A549 (cell line): Measurements from ENCODE around the gene RARG.

ENCODE experiments used
- CTCF ChIP-seq: fragments of >200 bp; sonication (Bioruptor Twin); formaldehyde crosslinking; IDR thresholded peaks from 3 replicates; pipeline ENCODE4 v1.5.1; 2016
- EP300 ChIP-seq, 2 experiments: fragments of >200 bp; sonication (Bioruptor Twin); formaldehyde crosslinking; IDR thresholded peaks; 2 replicates in 1 of 2; 3 replicates in 1 of 2; pipeline ENCODE4 v1.6.1; 2016 to 2017
- FOSL2 ChIP-seq, 2 experiments: fragments of 450-650 bp in 1 of 2; fragments of >200 bp in 1 of 2; sonication (Bioruptor Twin) in 1 of 2; formaldehyde crosslinking; IDR thresholded peaks; 2 replicates each; pipeline versions ENCODE4 v1.5.0 to v1.6.1; 2016 to 2020; ENCODE audit warnings: mild to moderate bottlenecking in 1 of 2, moderate library complexity in 1 of 2
- JUN ChIP-seq, 2 experiments: fragments of >200 bp; sonication (Bioruptor Twin); formaldehyde crosslinking; IDR thresholded peaks; 2 replicates in 1 of 2; 3 replicates in 1 of 2; pipeline ENCODE4 v1.6.1; 2016 to 2017
- KDM1A ChIP-seq: fragments of 200-600 bp; sonication (generic); IDR thresholded peaks from 2 replicates; pipeline ENCODE4 v1.6.1; 2016; ENCODE audit warnings: low read depth, mild to moderate bottlenecking
- POLR2A ChIP-seq: IDR thresholded peaks from 2 replicates; pipeline ENCODE4 v1.6.1; 2012; ENCODE audit warnings: mild to moderate bottlenecking, low read length
- USF2 ChIP-seq: fragments of 450-650 bp; IDR thresholded peaks from 2 replicates; pipeline ENCODE4 v1.6.1; 2014; ENCODE audit warnings: antibody characterized with exemption

- TF ChIP-seq USF2 (no peak), FOSL2 (IDR thresholded peaks at IDR 0.05) (no peak), FOSL2 (CRISPR knock-in tag; IDR thresholded peaks at IDR 0.05) (no peak), CTCF (no peak), KDM1A (no peak), POLR2A (no peak), JUN (IDR thresholded peaks at IDR 0.05) (no peak), EP300 (IDR thresholded peaks at IDR 0.05) (no peak)
These were observed 19.1 kb downstream of the RARG start for GRCh38 chr12:53212931-53213330.
